ENCODE results near the gene STK32B. TPM values are rescaled to one million over a fixed set of nuclear protein-coding genes. Genes with fewer than 3 reads are reported as not detected.
A peak's percentile ranks its signal among the peaks of the same experiment; 100 is the strongest.

The STK32B gene
- polyA plus RNA-seq, 6 donors from 2014 or later: 0.27 to 4.7 (median 1.2) TPM; not detected in 2

DNA sequence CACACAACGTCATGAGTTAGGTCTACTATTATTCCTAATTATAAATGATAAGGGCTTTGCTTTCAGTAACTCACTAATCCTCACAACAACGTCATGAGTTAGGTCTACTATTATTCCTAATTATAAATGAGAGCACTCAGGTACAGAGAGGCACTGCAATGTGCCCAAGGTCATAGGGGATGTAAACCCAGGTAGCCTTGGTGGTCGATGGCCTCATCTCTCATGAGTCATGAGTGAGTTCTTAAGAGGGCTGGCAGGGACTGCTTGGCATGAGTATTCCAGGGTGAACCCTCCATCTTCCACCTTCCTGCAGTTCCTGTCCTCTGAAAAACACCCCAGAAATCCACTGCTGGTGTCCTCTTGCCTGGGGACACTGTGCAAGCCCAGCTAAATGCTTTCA, 317.1 kb downstream of the STK32B start:
- Mint-ChIP-seq H3K9me3 (peaks cover 0 to 4% (median 0%) of the 10 kb centered on the region in 7 donors), H3K4me3 (no peak overlapping the region), H3K36me3 (peaks cover under 1% of the 10 kb centered on the region in 2 donors), H3K27ac (no peak overlapping the region), H3K4me1 (no peaks in the 10 kb centered on the region), H3K27me3 (no peaks in the 10 kb centered on the region)
- DNase-seq (no peak), ATAC-seq (ENCODE audit: low read depth in 2 of 2) (no peak)

DNA sequence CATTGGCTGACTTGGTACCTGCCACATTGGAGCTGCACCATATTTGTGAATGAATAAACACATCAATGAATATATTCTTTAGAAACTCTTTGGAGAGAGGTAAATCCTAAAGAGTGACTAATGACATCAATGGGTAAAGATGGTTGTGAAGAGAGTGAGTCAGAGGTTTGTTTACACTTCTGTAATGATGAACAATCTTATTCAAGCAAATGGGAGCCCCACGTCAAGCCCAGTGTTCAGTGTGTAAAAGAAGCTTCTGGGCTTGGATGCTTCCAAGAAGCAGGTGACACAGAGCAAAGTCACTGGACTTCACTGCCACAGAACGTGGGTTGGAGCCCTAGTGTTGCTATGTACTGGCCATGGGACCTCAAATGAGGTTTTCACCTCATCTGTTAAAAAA, 319.0 kb downstream of the STK32B start:
- Mint-ChIP-seq H3K27me3 (no peaks in the 10 kb centered on the region), H3K27ac (no peak overlapping the region), H3K36me3 (peaks cover 6 to 8% of the 10 kb centered on the region in 2 donors), H3K9me3 (peaks cover 2 to 14% (median 6%) of the 10 kb centered on the region in 7 donors), H3K4me1 (no peaks in the 10 kb centered on the region), H3K4me3 (no peak overlapping the region)
- ATAC-seq (ENCODE audit: low read depth in 2 of 2) (no peak), DNase-seq (no peak)

DNA sequence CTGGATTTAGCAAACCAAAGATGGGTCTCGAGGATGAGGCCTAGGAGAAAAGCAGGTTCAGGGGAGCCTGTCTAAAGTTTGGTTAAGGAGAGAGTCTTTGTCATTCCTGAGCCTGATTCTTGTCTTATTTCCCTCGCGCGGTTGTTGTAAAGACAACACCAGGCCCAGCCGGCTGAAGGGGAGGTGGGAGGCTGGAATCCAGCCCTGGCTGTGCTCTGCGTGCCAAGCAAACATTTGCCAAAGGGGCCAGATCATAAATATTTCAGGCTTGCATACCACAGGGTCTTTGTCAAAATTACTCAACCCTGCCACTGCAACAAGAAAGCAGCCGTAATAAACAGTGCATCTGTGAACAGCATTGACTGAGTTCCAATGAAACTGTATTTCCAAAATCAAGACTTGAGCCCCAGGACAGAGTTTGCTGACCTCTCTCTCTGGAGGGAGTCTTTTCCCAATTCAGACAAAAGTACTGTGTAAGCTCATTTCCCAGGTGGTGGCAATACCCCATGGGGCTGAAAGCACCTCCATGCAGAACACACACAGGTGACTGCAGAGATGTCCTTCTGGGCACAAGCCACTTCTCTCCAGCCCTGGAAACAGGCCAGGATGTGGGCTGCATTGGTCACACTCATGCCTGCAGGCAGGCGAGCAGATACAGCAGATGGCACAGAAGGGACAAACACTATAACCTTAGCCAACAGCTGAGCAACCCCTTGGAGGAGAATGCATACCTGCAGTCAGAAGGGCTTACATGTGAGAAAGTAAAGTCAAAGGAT, 320.3 kb downstream of the STK32B start:
- Mint-ChIP-seq H3K4me1 (no peaks in the 10 kb centered on the region), H3K9me3 (peaks cover 2 to 15% (median 8%) of the 10 kb centered on the region in 7 donors), H3K4me3 (no peak overlapping the region), H3K36me3 (peaks cover 6 to 8% of the 10 kb centered on the region in 2 donors), H3K27me3 (no peaks in the 10 kb centered on the region), H3K27ac (no peak overlapping the region)
- DNase-seq (no peak), ATAC-seq (ENCODE audit: low read depth in 2 of 2) (no peak)

DNA sequence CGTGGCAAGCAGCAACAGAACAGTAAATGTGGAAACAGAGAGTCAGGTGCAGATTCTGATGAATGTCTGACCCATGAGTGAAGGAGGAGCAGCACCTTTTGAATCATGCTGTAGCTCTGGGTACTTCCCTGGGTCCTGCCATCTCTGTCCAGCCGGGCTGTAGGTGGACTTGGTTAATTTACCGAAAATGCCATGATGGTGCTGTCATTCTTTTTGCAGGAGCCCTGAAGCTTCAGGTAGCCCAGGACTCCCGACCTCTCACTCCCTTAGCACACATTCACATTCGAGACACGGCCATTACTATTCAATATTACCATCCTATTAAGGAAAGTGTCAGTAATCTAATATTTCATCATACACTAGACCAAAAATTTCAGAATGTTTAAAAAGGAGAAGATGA, 320.9 kb downstream of the STK32B start:
- Mint-ChIP-seq H3K9me3 (peaks cover 2 to 18% (median 10%) of the 10 kb centered on the region in 7 donors), H3K36me3 (peaks cover 6 to 8% of the 10 kb centered on the region in 2 donors), H3K4me1 (no peaks in the 10 kb centered on the region), H3K27ac (no peak overlapping the region), H3K4me3 (no peak overlapping the region), H3K27me3 (no peaks in the 10 kb centered on the region)
- DNase-seq (no peak), ATAC-seq (ENCODE audit: low read depth in 2 of 2) (no peak)

DNA sequence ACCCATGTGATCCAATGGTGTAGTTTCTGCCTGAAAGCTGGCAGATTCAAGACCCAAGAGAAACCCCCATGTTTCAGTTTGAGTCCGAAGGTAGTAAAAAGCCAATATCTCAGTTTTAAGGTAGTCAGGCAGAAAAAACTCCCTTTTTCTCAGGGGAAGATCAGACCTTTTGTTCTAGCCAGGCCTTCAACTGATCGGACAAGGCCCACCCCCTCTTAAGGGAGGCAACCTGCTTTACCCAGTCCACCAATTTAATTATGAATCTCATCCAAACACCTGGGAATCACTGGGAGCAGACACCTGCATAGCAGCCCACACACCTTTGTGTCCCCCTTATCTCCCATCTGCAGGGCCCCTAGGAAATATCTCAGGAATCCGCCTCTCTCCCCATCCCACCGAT, 322.0 kb downstream of the STK32B start:
- ATAC-seq (ENCODE audit: low read depth in 2 of 2) (no peak), DNase-seq (no peak)
- no peaks in the 10 kb centered on the region for H3K27me3 Mint-ChIP-seq
- no peaks in the 10 kb centered on the region for H3K4me1 Mint-ChIP-seq
- H3K4me3 Mint-ChIP-seq: no peak overlapping the region
- peaks cover 6 to 16% of the 10 kb centered on the region in 2 donors for H3K36me3 Mint-ChIP-seq
- no peak overlapping the region for H3K27ac Mint-ChIP-seq
- H3K9me3 Mint-ChIP-seq: peaks cover 9 to 26% (median 17%) of the 10 kb centered on the region in 7 donors

DNA sequence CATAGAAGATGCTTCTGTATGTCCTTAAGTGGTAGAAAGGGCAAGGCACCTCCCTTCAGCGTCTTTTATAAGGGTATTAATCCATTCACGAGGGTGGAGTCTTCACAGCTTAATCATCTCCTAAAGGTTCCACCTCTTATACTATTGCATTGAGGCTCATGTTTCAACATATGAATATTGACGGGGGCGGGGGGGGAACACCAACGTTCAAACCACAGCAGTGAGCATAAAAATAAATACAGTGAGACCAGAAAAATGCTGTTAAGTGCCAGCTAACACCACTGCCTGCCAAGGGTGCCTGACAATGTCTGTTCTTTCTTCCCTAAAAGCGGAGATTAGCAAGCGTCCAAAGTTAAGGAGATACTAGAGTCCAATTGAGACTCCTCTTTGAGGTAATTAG, 323.3 kb downstream of the STK32B start:
- Mint-ChIP-seq H3K27ac (no peak overlapping the region), H3K9me3 (peaks cover 9 to 28% (median 17%) of the 10 kb centered on the region in 7 donors), H3K4me1 (no peaks in the 10 kb centered on the region), H3K4me3 (no peak overlapping the region), H3K27me3 (no peaks in the 10 kb centered on the region), H3K36me3 (peaks cover 6 to 16% of the 10 kb centered on the region in 2 donors)
- DNase-seq (no peak), ATAC-seq (ENCODE audit: low read depth in 2 of 2) (no peak)

DNA sequence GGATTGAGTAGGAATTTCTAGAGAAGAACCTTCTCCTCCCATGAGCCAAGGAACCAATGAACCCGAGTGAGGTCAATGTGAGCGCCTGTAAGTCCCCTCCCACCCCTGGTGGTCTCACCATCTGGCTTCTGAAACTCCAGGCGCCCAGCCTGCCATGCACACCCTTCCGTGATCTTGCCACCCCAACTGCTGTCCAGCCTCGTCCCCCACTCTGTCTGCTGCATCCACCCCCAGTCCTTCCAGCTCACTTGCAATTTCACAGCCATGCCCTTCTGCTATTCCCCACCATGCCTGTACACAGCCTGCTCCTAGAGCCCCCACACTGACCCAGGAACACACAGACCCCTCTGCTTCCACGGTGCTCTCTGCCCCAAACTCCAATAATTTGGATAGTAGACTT, 323.7 kb downstream of the STK32B start:
- Mint-ChIP-seq H3K9me3 (peaks cover 9 to 28% (median 17%) of the 10 kb centered on the region in 7 donors), H3K27ac (no peak overlapping the region), H3K4me3 (no peak overlapping the region), H3K4me1 (no peaks in the 10 kb centered on the region), H3K36me3 (peaks cover 6 to 16% of the 10 kb centered on the region in 2 donors), H3K27me3 (no peaks in the 10 kb centered on the region)
- DNase-seq (no peak), ATAC-seq (ENCODE audit: low read depth in 2 of 2) (no peak)

DNA sequence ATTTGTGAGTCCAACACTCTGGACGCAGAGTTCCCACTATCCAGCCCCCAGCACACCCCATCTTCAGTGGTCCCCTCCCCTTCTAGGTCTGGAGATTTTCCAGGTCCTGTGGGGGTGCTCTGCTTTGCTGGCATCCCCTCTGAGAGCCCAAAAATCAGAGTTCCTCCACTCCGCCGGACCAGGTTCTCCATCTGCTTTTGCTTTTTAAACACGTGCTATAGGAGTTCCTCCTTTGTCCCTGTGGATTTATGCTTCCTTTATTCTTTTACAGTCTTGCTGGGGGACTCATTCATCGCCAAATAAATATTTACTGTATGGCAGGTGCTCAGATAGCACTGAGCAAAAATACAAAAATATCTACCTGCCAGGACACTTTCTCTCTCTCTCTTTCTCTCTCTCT, 324.7 kb downstream of the STK32B start:
- DNase-seq (no peak), ATAC-seq (ENCODE audit: low read depth in 2 of 2) (no peak)
- Mint-ChIP-seq H3K9me3 (peaks cover 9 to 28% (median 17%) of the 10 kb centered on the region in 7 donors), H3K27ac (no peak overlapping the region), H3K4me3 (peak overlapping the region in 1 of 8 donors; percentile 36), H3K36me3 (peaks cover 6 to 16% of the 10 kb centered on the region in 2 donors), H3K4me1 (no peaks in the 10 kb centered on the region), H3K27me3 (no peaks in the 10 kb centered on the region)

DNA sequence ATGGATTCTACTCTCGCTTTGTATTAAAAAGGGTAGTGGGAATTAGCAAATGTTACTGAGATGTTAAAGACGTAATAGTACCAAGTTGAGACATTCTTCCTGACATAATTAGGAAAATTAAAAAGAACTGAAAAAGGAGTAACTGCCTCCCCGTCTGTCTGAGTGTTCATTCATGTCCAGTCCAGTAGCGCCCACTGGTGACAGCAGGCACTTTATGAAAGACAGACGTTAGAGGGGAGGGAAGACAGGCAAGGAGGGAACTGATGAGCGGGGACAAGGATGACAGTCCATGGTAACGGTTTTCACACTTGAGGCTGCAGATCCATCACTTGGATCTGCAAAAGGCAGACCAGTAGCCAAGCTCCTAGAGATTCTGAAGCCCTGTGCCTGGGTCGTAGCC, 326.7 kb downstream of the STK32B start:
- DNase-seq (no peak), ATAC-seq (ENCODE audit: low read depth in 2 of 2) (no peak)
- Mint-ChIP-seq H3K4me1 (no peaks in the 10 kb centered on the region), H3K9me3 (peaks cover 9 to 28% (median 17%) of the 10 kb centered on the region in 7 donors), H3K27me3 (no peaks in the 10 kb centered on the region), H3K4me3 (no peak overlapping the region), H3K36me3 (peaks cover 6 to 16% of the 10 kb centered on the region in 2 donors), H3K27ac (no peak overlapping the region)

DNA sequence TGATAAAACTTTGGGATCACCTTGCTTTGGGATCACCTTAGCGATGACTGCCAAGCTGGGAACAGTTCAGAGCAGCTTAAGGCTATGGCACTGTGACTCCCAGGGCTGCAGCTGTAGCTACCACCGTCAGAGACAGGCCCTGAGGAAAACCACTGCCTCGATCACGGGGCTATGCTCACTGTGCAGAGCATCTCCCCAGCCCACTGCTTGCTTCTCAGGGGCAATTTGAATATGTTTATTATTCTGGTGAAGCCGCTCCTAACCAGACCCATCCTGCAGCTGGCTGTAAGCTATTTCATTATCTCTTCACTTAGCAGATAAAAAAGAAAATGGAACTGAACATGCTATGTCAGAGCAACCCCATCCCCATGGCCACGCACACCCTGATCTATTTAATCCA, 328.6 kb downstream of the STK32B start:
- Mint-ChIP-seq H3K27me3 (no peaks in the 10 kb centered on the region), H3K4me1 (peaks cover 0 to 11% (median 4%) of the 10 kb centered on the region in 3 donors), H3K4me3 (no peak overlapping the region), H3K27ac (no peak overlapping the region), H3K36me3 (peaks cover 0 to 8% of the 10 kb centered on the region in 2 donors), H3K9me3 (peaks cover 7 to 18% (median 10%) of the 10 kb centered on the region in 7 donors)
- ATAC-seq (ENCODE audit: low read depth in 2 of 2) (no peak), DNase-seq (no peak)

DNA sequence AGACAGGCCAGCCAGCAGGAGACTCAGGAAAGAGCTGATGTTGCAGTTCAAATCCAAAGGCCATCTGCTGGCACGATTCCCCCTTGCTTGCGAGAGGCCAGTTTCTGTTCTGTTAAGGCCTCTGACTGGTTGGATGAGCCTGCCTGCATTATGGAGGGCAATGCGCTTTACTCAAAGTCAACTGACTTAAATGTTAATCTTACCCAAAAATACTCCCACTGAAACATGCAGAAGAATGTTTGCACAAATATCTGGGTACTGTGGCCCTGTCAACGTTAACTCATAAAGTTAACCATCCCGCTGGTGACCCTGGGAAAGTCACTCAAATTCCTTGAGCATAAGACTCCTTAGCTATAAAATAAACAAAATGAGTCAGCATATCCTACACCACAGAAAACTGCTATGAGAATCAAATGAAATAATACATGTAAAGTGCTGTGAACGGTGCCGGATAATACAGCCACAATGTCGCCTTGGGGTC, 330.7 kb downstream of the STK32B start:
- ATAC-seq (ENCODE audit: low read depth in 2 of 2) (no peak), DNase-seq (no peak)
- H3K4me1 Mint-ChIP-seq: peaks cover 10 to 18% (median 14%) of the 10 kb centered on the region in 3 donors
- no peaks in the 10 kb centered on the region for H3K27me3 Mint-ChIP-seq
- H3K36me3 Mint-ChIP-seq: peaks cover 0 to 8% of the 10 kb centered on the region in 2 donors
- no peak overlapping the region for H3K4me3 Mint-ChIP-seq
- peaks cover 3 to 13% (median 10%) of the 10 kb centered on the region in 7 donors for H3K9me3 Mint-ChIP-seq
- H3K27ac Mint-ChIP-seq: no peak overlapping the region

DNA sequence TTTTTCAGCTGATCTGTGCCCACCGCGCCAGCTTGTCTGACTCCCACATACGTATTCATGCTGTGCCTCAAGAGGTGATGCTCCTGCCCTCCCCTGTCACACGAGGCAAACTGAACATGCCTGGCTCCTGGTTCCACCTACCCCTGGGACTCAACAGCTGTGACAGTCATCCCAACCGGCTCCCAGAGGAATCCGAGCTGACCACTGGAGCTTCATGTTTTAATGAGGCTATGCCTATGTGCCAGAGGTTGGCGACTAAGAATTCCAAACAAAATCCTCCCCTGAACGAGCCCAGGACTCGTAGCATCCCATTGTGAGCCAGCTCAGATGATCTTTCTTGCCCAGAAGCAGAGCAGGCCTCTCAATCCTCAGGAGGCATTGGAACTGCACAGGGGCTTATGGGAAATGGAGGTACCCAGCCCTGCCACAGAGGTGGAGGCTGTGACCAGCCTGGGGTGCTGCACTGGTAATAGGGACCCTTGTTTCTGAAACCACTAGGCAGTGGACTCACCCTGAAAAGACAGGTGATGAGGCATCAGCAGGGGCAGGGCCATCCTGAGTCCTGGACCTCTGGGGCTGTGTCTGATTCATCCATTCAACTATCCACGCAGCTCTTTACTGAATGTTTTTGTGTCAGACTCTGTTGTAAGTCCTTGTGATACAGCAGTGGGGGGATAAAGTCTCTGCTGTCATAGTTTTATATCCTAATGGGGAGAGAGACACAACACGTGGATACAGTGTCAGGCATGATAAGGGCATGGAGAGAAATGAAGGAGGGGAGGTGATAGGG, 332.1 kb downstream of the STK32B start:
- H3K4me1 Mint-ChIP-seq: peaks cover 10 to 18% (median 14%) of the 10 kb centered on the region in 3 donors
- peaks cover 0 to 2% (median 0%) of the 10 kb centered on the region in 7 donors for H3K9me3 Mint-ChIP-seq
- no peaks in the 10 kb centered on the region for H3K27me3 Mint-ChIP-seq
- H3K36me3 Mint-ChIP-seq: no peaks in the 10 kb centered on the region
- DNase-seq (no peak), ATAC-seq (ENCODE audit: low read depth in 2 of 2) (no peak)
- H3K27ac Mint-ChIP-seq: no peak overlapping the region
- no peak overlapping the region for H3K4me3 Mint-ChIP-seq

DNA sequence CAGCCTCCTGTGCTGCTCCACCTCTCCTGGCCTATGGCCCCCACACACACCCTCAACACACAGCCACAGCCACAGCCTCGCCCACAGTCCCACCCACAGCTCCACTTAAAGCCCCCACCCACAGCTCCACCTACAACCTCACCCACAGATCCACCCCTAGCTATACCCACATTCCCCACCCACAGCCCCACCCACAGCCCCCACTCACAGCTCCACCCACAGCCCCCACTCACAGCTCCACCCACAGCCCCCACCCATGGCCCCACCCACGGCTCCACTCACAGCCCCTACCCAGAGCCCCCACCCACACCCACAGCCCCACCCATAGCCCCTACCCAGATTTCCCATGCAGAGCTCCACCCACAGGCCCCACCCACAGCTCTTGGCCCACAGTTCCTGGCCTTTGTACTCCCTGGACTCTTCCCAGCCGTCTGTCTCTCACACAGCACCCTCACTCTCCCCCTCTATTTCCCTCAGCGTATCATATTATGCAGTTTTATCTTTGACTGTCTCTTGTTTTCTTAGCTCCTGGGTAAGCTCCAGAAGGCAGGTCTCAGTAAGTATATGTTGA, 334.5 kb downstream of the STK32B start:
- H3K4me1 Mint-ChIP-seq: peaks cover 10 to 18% (median 14%) of the 10 kb centered on the region in 3 donors
- no peaks in the 10 kb centered on the region for H3K36me3 Mint-ChIP-seq
- DNase-seq: no peak
- no peak for ATAC-seq (ENCODE audit: low read depth in 2 of 2)
- H3K4me3 Mint-ChIP-seq: no peak overlapping the region
- peak overlapping the region in 2 of 6 donors; percentile 9 to 29 for H3K27ac Mint-ChIP-seq
- H3K9me3 Mint-ChIP-seq: no peaks in the 10 kb centered on the region
- H3K27me3 Mint-ChIP-seq: no peaks in the 10 kb centered on the region

Data from naive B cell (primary cell).